Activated T-cell treated with anti-CD3 and anti-CD28 coated beads for 48 hours (primary cell): ENCODE measurements around the gene CPLX3.

Experiments used
- DNase-seq: peaks from one replicate; pipeline ENCODE4 v3.0.0-alpha.2; 2020; ENCODE audit warnings: low read depth

Gene CPLX3

GRCh38 chr15:74788042-74788682, 38.3 kb upstream of the CPLX3 start:
- no peak for DNase-seq

GRCh38 chr15:74788683-74789151, 37.7 kb upstream of the CPLX3 start:
- no peak for DNase-seq

- DNase-seq: no peak
These were observed 37.2 kb upstream of the CPLX3 start for GRCh38 chr15:74789171-74789631.

GRCh38 chr15:74789741-74790079, 36.7 kb upstream of the CPLX3 start:
- no peak for DNase-seq

GRCh38 chr15:74790080-74790916, 36.1 kb upstream of the CPLX3 start:
- peak; percentile 42 for DNase-seq

- DNase-seq: no peak
These were observed 35.4 kb upstream of the CPLX3 start for GRCh38 chr15:74791007-74791406.

GRCh38 chr15:74791667-74792066, 34.8 kb upstream of the CPLX3 start:
- DNase-seq: no peak

- no peak for DNase-seq
These were observed 34.0 kb upstream of the CPLX3 start for GRCh38 chr15:74792227-74793016.

- DNase-seq: peak; percentile 57
These were observed 33.0 kb upstream of the CPLX3 start for GRCh38 chr15:74793135-74794028.

GRCh38 chr15:74794248-74794969, 32.0 kb upstream of the CPLX3 start:
- DNase-seq: no peak

GRCh38 chr15:74794970-74795349, 31.5 kb upstream of the CPLX3 start:
- DNase-seq: no peak

- peak; percentile 36 for DNase-seq
These were observed 30.3 kb upstream of the CPLX3 start for GRCh38 chr15:74795966-74796625.

GRCh38 chr15:74798388-74799254, 27.8 kb upstream of the CPLX3 start:
- no peak for DNase-seq

- DNase-seq: no peak
These were observed 27.1 kb upstream of the CPLX3 start for GRCh38 chr15:74799255-74799855.

- peak; percentile 84 for DNase-seq
These were observed 26.4 kb upstream of the CPLX3 start for GRCh38 chr15:74799856-74800558.

- DNase-seq: no peak
These were observed 25.8 kb upstream of the CPLX3 start for GRCh38 chr15:74800559-74801094.

GRCh38 chr15:74801311-74801997, 25.0 kb upstream of the CPLX3 start:
- DNase-seq: no peak
